IPS-15b (cell line): ENCODE results near the gene POT1.
A peak's percentile ranks its signal among the peaks of the same experiment; 100 is the strongest.

Source experiments
- H3K27me3 ChIP-seq: one replicate; pipeline ENCODE4 v1.6.1; 2013; ENCODE audit warnings: low read length; ENCODE audit not compliant: control insufficient read depth, insufficient read depth
- H3K36me3 ChIP-seq: one replicate; pipeline ENCODE4 v1.6.1; 2013; ENCODE audit warnings: low read length; ENCODE audit not compliant: control insufficient read depth, insufficient read depth
- H3K4me1 ChIP-seq: one replicate; pipeline ENCODE4 v1.6.1; 2013; ENCODE audit warnings: mild to moderate bottlenecking, low read length; ENCODE audit not compliant: control insufficient read depth, insufficient read depth
- H3K4me3 ChIP-seq: one replicate; pipeline ENCODE4 v1.5.1; 2013; ENCODE audit warnings: low read depth, low read length
- H3K9ac ChIP-seq: one replicate; pipeline ENCODE4 v1.6.1; 2013; ENCODE audit warnings: low read depth, mild to moderate bottlenecking, low read length
- H3K9me3 ChIP-seq: one replicate; pipeline ENCODE4 v1.6.1; 2013; ENCODE audit warnings: mild to moderate bottlenecking, low read length; ENCODE audit not compliant: control insufficient read depth, insufficient read depth

The POT1 gene

GRCh38 chr7:124937076-124937475, 7.5 kb upstream of the POT1 start:
- H3K9ac ChIP-seq, result no peak overlapping the region
- no peak overlapping the region for H3K4me3 ChIP-seq
- no peaks in the 10 kb centered on the region for H3K27me3 ChIP-seq
- H3K9me3 ChIP-seq, result no peaks in the 10 kb centered on the region
- H3K36me3 ChIP-seq, result no peaks in the 10 kb centered on the region
- no peaks in the 10 kb centered on the region for H3K4me1 ChIP-seq

GRCh38 chr7:124934841-124935240, 5.2 kb upstream of the POT1 start:
- no peaks in the 10 kb centered on the region for H3K9me3 ChIP-seq
- no peak overlapping the region for H3K4me3 ChIP-seq
- no peak overlapping the region for H3K9ac ChIP-seq
- no peaks in the 10 kb centered on the region for H3K4me1 ChIP-seq
- H3K27me3 ChIP-seq, result no peaks in the 10 kb centered on the region
- no peaks in the 10 kb centered on the region for H3K36me3 ChIP-seq

GRCh38 chr7:124930655-124931597, 1.3 kb upstream of the POT1 start:
- Histone ChIP-seq H3K9me3 (no peaks in the 10 kb centered on the region), H3K36me3 (peaks cover 4% of the 10 kb centered on the region), H3K9ac (no peak overlapping the region), H3K4me1 (no peaks in the 10 kb centered on the region), H3K27me3 (no peaks in the 10 kb centered on the region), H3K4me3 (no peak overlapping the region)

- no peaks in the 10 kb centered on the region for H3K27me3 ChIP-seq
- H3K36me3 ChIP-seq, result peaks cover 4% of the 10 kb centered on the region
- H3K4me3 ChIP-seq, result peak overlapping the region; percentile 74
- H3K4me1 ChIP-seq, result no peaks in the 10 kb centered on the region
- no peaks in the 10 kb centered on the region for H3K9me3 ChIP-seq
- H3K9ac ChIP-seq, result no peak overlapping the region
These were observed 573 bp upstream of the POT1 start for GRCh38 chr7:124930173-124930623.

- H3K9me3 ChIP-seq, result no peaks in the 10 kb centered on the region
- no peak overlapping the region for H3K4me3 ChIP-seq
- no peaks in the 10 kb centered on the region for H3K4me1 ChIP-seq
- no peak overlapping the region for H3K9ac ChIP-seq
- no peaks in the 10 kb centered on the region for H3K27me3 ChIP-seq
- H3K36me3 ChIP-seq, result peaks cover 4% of the 10 kb centered on the region
These were observed 4.7 kb downstream of the POT1 start for GRCh38 chr7:124924906-124925305.

GRCh38 chr7:124922200-124922599, 7.4 kb downstream of the POT1 start:
- Histone ChIP-seq H3K4me1 (no peaks in the 10 kb centered on the region), H3K9ac (no peak overlapping the region), H3K9me3 (no peaks in the 10 kb centered on the region), H3K4me3 (no peak overlapping the region), H3K36me3 (peaks cover 2% of the 10 kb centered on the region), H3K27me3 (no peaks in the 10 kb centered on the region)

- Histone ChIP-seq H3K4me3 (no peak overlapping the region), H3K9ac (no peak overlapping the region), H3K9me3 (no peaks in the 10 kb centered on the region), H3K27me3 (no peaks in the 10 kb centered on the region), H3K36me3 (no peaks in the 10 kb centered on the region), H3K4me1 (peaks cover 3% of the 10 kb centered on the region)
These were observed 9.8 kb downstream of the POT1 start for GRCh38 chr7:124919841-124920240.

GRCh38 chr7:124918662-124919061, 11.0 kb downstream of the POT1 start:
- H3K36me3 ChIP-seq, result no peaks in the 10 kb centered on the region
- H3K9me3 ChIP-seq, result no peaks in the 10 kb centered on the region
- no peak overlapping the region for H3K4me3 ChIP-seq
- H3K4me1 ChIP-seq, result peaks cover 3% of the 10 kb centered on the region
- no peaks in the 10 kb centered on the region for H3K27me3 ChIP-seq
- no peak overlapping the region for H3K9ac ChIP-seq

- Histone ChIP-seq H3K4me3 (no peak overlapping the region), H3K36me3 (no peaks in the 10 kb centered on the region), H3K4me1 (peaks cover 3% of the 10 kb centered on the region), H3K27me3 (no peaks in the 10 kb centered on the region), H3K9ac (no peak overlapping the region), H3K9me3 (no peaks in the 10 kb centered on the region)
These were observed 14.4 kb downstream of the POT1 start for GRCh38 chr7:124915242-124915641.

- H3K9me3 ChIP-seq, result no peaks in the 10 kb centered on the region
- H3K36me3 ChIP-seq, result no peaks in the 10 kb centered on the region
- H3K27me3 ChIP-seq, result no peaks in the 10 kb centered on the region
- H3K9ac ChIP-seq, result no peak overlapping the region
- H3K4me1 ChIP-seq, result peaks cover 3% of the 10 kb centered on the region
- H3K4me3 ChIP-seq, result no peak overlapping the region
These were observed 15.3 kb downstream of the POT1 start for GRCh38 chr7:124914298-124914697.

GRCh38 chr7:124912972-124913371, 16.7 kb downstream of the POT1 start:
- Histone ChIP-seq H3K36me3 (no peaks in the 10 kb centered on the region), H3K4me3 (no peak overlapping the region), H3K4me1 (peaks cover 3% of the 10 kb centered on the region), H3K27me3 (no peaks in the 10 kb centered on the region), H3K9me3 (no peaks in the 10 kb centered on the region), H3K9ac (no peak overlapping the region)

GRCh38 chr7:124909808-124910207, 19.8 kb downstream of the POT1 start:
- H3K4me3 ChIP-seq, result no peak overlapping the region
- no peaks in the 10 kb centered on the region for H3K36me3 ChIP-seq
- H3K4me1 ChIP-seq, result no peaks in the 10 kb centered on the region
- H3K9me3 ChIP-seq, result no peaks in the 10 kb centered on the region
- no peaks in the 10 kb centered on the region for H3K27me3 ChIP-seq
- H3K9ac ChIP-seq, result no peak overlapping the region
